PC-3 (cell line): ENCODE data around the gene GPR107. TPM values are rescaled to one million over a fixed set of nuclear protein-coding genes. Genes with fewer than 3 reads are reported as not detected.

Experiments
- ATAC-seq: fragments of 200-7000 bp; cut with Tn5 transposase; 2 replicates; pipeline ENCODE4 v1.9.1; 2020; ENCODE audit warnings: mild to moderate bottlenecking, moderate library complexity
- BruUV-seq: library from RNA; stranded (reverse); fragments of 400-500 nt; replicated peaks from 2 replicates; lab custom pipeline; 2021; lab: Mats Ljungman, UMichigan
- CTCF ChIA-PET: fragments of 300-600 bp; sonication (Branson Sonifier 250); formaldehyde crosslinking; loops from one replicate; lab custom pipeline; 2022; ENCODE audit warnings: antibody characterized with exemption; lab: Charles Lee
- POLR2A ChIA-PET: fragments of 300-600 bp; sonication (Branson Sonifier 250); formaldehyde crosslinking; loops from one replicate; lab custom pipeline; 2022; ENCODE audit warnings: antibody characterized with exemption; ENCODE audit not compliant: unreplicated experiment; lab: Charles Lee
- DNase-seq: peaks from one replicate; pipeline ENCODE4 v3.0.0-alpha.2; 2015
- H2AFZ ChIP-seq: fragments of 300-600 bp; sonication (generic); 2 replicates; pipeline ENCODE4 v1.6.0; 2016; ENCODE audit warnings: antibody characterized with exemption, low read length
- H3F3A ChIP-seq: fragments of 300-600 bp; sonication (generic); one replicate; pipeline ENCODE4 v1.6.0; 2017; ENCODE audit warnings: antibody characterized with exemption, low read length, control low read depth, mild to moderate bottlenecking; ENCODE audit not compliant: unreplicated experiment
- H3K27ac ChIP-seq: fragments of 300-600 bp; sonication (generic); 2 replicates; pipeline ENCODE4 v1.5.1; 2016; ENCODE audit warnings: mild to moderate bottlenecking, low read length
- H3K27me3 ChIP-seq: fragments of 300-600 bp; sonication (generic); 2 replicates; pipeline ENCODE4 v1.6.1; 2016; ENCODE audit warnings: low read length, mixed read lengths
- H3K36me3 ChIP-seq: fragments of 300-600 bp; sonication (generic); 2 replicates; pipeline ENCODE4 v1.6.1; 2016; ENCODE audit warnings: low read depth, mixed run types, low read length, mixed read lengths
- H3K4me1 ChIP-seq: fragments of 300-600 bp; sonication (generic); 2 replicates; pipeline ENCODE4 v1.5.1; 2016; ENCODE audit warnings: low read length; ENCODE audit not compliant: insufficient read depth
- H3K4me2 ChIP-seq: fragments of 300-600 bp; sonication (generic); 2 replicates; pipeline ENCODE4 v1.6.0; 2016; ENCODE audit warnings: low read length
- H3K4me3 ChIP-seq: fragments of 300-600 bp; sonication (generic); 2 replicates; pipeline ENCODE4 v1.5.1; 2016; ENCODE audit warnings: mild to moderate bottlenecking, low read length, mixed read lengths
- H3K79me2 ChIP-seq: fragments of 300-600 bp; sonication (generic); 2 replicates; pipeline ENCODE4 v1.6.1; 2017; ENCODE audit warnings: low read length, mixed read lengths
- H3K9ac ChIP-seq: fragments of 300-600 bp; sonication (generic); 2 replicates; pipeline ENCODE4 v1.6.0; 2016; ENCODE audit warnings: mild to moderate bottlenecking, low read length
- H3K9me2 ChIP-seq: fragments of 300-600 bp; sonication (generic); replicated peaks from 2 replicates; pipeline ENCODE4 v1.6.1; 2016; ENCODE audit warnings: mixed run types, low read length, mixed read lengths
- H3K9me3 ChIP-seq: fragments of 300-600 bp; sonication (generic); 2 replicates; pipeline ENCODE4 v1.6.1; 2016; ENCODE audit warnings: low read length, mixed read lengths
- H4K20me1 ChIP-seq: fragments of 300-600 bp; sonication (generic); 2 replicates; pipeline ENCODE4 v1.6.1; 2016; ENCODE audit warnings: low read length, mixed read lengths
- CTCF ChIP-seq: fragments of 300-600 bp; sonication (generic); conservative IDR thresholded peaks from 2 replicates; pipeline ENCODE4 v1.5.1; 2017; ENCODE audit warnings: antibody characterized with exemption, low read depth, mild to moderate bottlenecking, low read length
- intact Hi-C: fragments of 100-400 bp; cut with micrococcal nuclease; formaldehyde crosslinking; loops from 2 replicates; pipeline ENCODE4 v1.9.0; 2023
- total RNA-seq: library from RNA; depleted of rRNA; stranded (reverse); fragments of >200 nt; gene quantifications from 2 replicates; pipeline ENCODE4 v1.2.3, GENCODE V29; 2014

The GPR107 gene
- total RNA-seq, 1 experiment from 2014 or later, result 11.4 TPM

GRCh38 chr9:130179331-130179907 lies 125.7 kb downstream of the GPR107 start:
- Histone ChIP-seq H4K20me1 (peaks cover 7% of the 10 kb centered on the region; the same call in 1 of the 2 replicates), H3K9ac (no peak overlapping the region), H3K27me3 (no peaks in the 10 kb centered on the region), H2AFZ (no peak overlapping the region), H3K9me3 (no peaks in the 10 kb centered on the region), H3K4me3 (no peak overlapping the region), H3K9me2 (no peaks in the 10 kb centered on the region), H3K79me2 (peaks cover 48% of the 10 kb centered on the region), H3K4me2 (no peak overlapping the region), H3K27ac (no peak overlapping the region), H3K36me3 (no peaks in the 10 kb centered on the region), H3F3A (no peaks in the 10 kb centered on the region), H3K4me1 (no peaks in the 10 kb centered on the region; the same call in 1 of the 2 replicates)
- ATAC-seq (peak; percentile 76), DNase-seq (peak; percentile 29)
- ChIA-PET POLR2A (no interaction called here), CTCF (no interaction called here)
- BruUV-seq, result no TSS peak
- TF ChIP-seq CTCF, result no peak
- intact Hi-C loops, result no loop called here

- H3K79me2 ChIP-seq, result peaks cover 40% of the 10 kb centered on the region
These were observed 126.8 kb downstream of the GPR107 start for GRCh38 chr9:130180516-130180915.

More at GRCh38 chr9:130180516-130180915, 126.8 kb downstream of the GPR107 start:
- Histone ChIP-seq H4K20me1 (peaks cover 7% of the 10 kb centered on the region; the same call in 1 of the 2 replicates), H3K4me1 (no peaks in the 10 kb centered on the region; the same call in 1 of the 2 replicates), H3K4me2 (no peak overlapping the region), H3K9me2 (no peaks in the 10 kb centered on the region), H3K27ac (no peak overlapping the region), H2AFZ (no peak overlapping the region), H3K27me3 (no peaks in the 10 kb centered on the region), H3K9me3 (no peaks in the 10 kb centered on the region), H3K36me3 (no peaks in the 10 kb centered on the region), H3F3A (no peaks in the 10 kb centered on the region), H3K4me3 (no peak overlapping the region), H3K9ac (no peak overlapping the region)
- ATAC-seq, result no peak
- CTCF ChIA-PET, result no interaction called here
- no peak for DNase-seq
- TF ChIP-seq CTCF, result no peak
- intact Hi-C loops, result no loop called here
- POLR2A ChIA-PET, result no interaction called here
- no TSS peak for BruUV-seq
